NCI-H748 treated with DMSO at 0.1 percent for 48 hours (cell line): Measurements from ENCODE around the gene ZYG11B.
"Not testable (repeated sequence)": the region's sequence is repeated elsewhere in the genome, so short reads cannot be mapped to it uniquely, and the experiment has no call there.

Experiments
- DNase-seq: peaks from one replicate; lab custom pipeline; 2025; lab: John Stamatoyannopoulos, UW

The ZYG11B gene

GRCh38 chr1:52852854-52853253 lies 126.6 kb downstream of the ZYG11B start:
- no peak for DNase-seq

DNA sequence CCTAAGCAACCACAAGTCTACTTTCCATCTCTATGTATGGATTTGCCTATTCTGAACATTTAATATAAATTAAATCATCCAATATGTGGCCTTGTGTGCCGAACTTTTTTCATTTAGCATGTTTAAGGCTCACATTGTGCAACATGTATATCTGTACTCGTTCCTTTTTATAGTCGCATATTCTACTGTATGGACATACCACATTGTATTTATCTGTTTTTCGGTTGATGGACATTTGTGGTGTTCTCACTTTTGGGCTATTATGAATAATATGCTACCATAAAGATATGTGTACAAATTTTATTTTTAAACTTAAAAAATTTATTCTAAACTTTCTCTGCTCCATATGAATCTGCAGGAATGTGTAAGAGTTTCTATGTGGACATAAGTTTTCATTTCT lies 129.3 kb downstream of the ZYG11B start:
- DNase-seq = no peak

- DNase-seq = no peak
Observed at GRCh38 chr1:52856026-52856425, 129.8 kb downstream of the ZYG11B start.

- DNase-seq = no peak
Observed at GRCh38 chr1:52857443-52857842, 131.2 kb downstream of the ZYG11B start.

- no peak for DNase-seq
Observed at GRCh38 chr1:52862666-52863458, 136.6 kb downstream of the ZYG11B start.

DNA sequence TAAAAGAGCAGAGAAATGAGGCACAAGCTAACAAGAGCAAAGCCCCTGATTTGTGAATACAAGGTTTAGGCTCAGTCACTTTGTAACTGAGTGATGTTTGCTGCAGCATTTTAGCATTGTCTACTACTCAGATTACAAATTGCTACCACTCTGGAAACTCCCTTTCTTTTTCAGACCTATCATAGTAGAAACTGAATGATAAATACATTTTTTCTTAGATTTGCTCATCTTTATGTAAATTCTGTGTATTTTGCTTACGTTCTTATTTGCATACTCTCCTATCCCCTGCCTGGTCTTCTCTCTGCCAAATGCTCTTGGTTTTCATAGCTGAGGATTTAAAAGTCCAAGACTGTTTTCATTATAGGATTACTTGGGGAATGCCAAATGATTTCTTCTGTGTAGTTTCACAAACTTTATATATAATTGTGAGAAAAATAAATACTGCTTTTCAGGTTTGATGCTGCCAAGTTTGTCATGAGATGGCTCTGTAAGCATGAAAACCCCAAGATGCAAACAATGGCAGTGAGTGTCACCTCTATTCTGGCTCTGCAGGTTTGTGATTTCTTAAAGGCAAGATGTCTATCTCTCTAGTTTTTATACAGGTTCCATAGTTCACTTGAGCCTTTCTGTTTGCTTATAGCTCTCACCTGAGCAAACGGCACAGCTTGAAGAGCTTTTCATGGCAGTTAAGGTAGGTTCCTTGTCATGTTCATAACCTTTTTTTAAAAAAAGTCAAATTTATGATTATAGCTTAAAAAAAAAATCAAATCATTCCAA lies 141.0 kb downstream of the ZYG11B start:
- no peak for DNase-seq

GRCh38 chr1:52869727-52870126 lies 143.5 kb downstream of the ZYG11B start:
- DNase-seq = not testable (repeated sequence)

- DNase-seq = no peak
Observed at GRCh38 chr1:52876843-52877242, 150.6 kb downstream of the ZYG11B start.
